BE2C (cell line): ENCODE measurements around the gene ADIPOR2.
"Not testable (repeated sequence)": the region's sequence is repeated elsewhere in the genome, so short reads cannot be mapped to it uniquely, and the experiment has no call there.

Experiments
- DNase-seq: peaks from one replicate; pipeline ENCODE4 v3.0.0-alpha.2; 2020
- H3K27me3 ChIP-seq: fragments of 250-450 bp; sonication (Bioruptor Pico); 2 replicates; pipeline ENCODE4 v1.5.1; 2020; ENCODE audit warnings: mild to moderate bottlenecking
- H3K36me3 ChIP-seq: fragments of 250-450 bp; sonication (Bioruptor Pico); 2 replicates; pipeline ENCODE4 v1.5.1; 2020; ENCODE audit warnings: mild to moderate bottlenecking
- H3K4me1 ChIP-seq: fragments of 250-450 bp; sonication (Bioruptor Pico); 2 replicates; pipeline ENCODE4 v1.5.1; 2020
- H3K4me3 ChIP-seq: 2 replicates; pipeline ENCODE4 v1.5.1; 2011; ENCODE audit warnings: low read depth, low read length
- H3K9me3 ChIP-seq: fragments of 250-450 bp; sonication (Bioruptor Pico); 2 replicates; pipeline ENCODE4 v1.5.1; 2020
- CTCF ChIP-seq: IDR thresholded peaks from 2 replicates; pipeline ENCODE4 v1.5.1; 2012; ENCODE audit warnings: mild to moderate bottlenecking, low read depth, low read length

ADIPOR2 gene

DNA sequence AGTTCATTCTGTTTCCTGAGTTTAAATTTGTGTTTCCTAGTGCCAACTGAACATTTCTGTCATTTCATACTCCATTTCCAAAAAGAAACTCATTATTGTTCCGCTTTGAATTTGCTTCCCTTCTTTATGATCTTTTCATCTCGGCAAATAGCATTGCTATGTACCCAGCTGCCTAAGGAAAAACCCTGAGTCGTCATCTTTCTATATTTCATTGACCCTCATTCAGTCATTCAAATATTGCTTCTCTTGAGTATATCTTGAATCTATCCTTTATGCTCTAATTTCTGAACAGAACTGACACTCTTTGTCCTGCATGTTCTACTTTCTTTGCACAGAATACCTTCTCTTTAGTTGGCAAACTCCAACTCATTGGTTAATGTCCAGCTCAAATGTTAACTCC lies 35.9 kb downstream of the ADIPOR2 start:
- peaks cover 4% of the 10 kb centered on the region; the same call in 1 of the 2 replicates for H3K36me3 ChIP-seq
- no peaks in the 10 kb centered on the region for H3K9me3 ChIP-seq
- DNase-seq, result no peak
- TF ChIP-seq CTCF, result no peak
- H3K27me3 ChIP-seq, result no peaks in the 10 kb centered on the region
- H3K4me3 ChIP-seq, result no peak overlapping the region
- no peaks in the 10 kb centered on the region for H3K4me1 ChIP-seq

DNA sequence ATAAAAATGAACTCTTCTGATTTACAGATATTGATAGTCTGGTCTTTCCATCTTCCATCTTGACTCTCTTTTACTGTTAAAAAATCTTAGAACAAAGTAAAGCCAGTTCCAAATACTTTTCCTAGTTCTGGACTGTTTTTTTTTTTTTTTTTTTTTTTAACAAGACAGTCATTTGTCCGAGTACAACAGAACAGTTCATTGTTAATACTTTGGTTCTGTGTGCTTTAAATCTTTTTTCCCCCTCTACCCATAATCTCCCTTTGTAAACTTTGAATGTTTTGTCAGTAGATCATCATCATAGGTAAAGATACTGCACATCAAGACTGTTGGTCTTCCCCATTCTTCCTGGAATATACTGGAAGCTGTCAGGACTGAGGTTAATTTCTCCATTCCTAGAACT lies 38.0 kb downstream of the ADIPOR2 start:
- Histone ChIP-seq H3K4me3 (no peak overlapping the region), H3K27me3 (no peaks in the 10 kb centered on the region), H3K36me3 (peaks cover 4% of the 10 kb centered on the region; the same call in 1 of the 2 replicates), H3K4me1 (no peaks in the 10 kb centered on the region), H3K9me3 (no peaks in the 10 kb centered on the region)
- DNase-seq, result no peak
- no peak for TF ChIP-seq CTCF

- no peak for DNase-seq
- Histone ChIP-seq H3K27me3 (no peaks in the 10 kb centered on the region), H3K4me1 (no peaks in the 10 kb centered on the region), H3K4me3 (no peak overlapping the region), H3K36me3 (peaks cover 4% of the 10 kb centered on the region; the same call in 1 of the 2 replicates), H3K9me3 (no peaks in the 10 kb centered on the region)
- TF ChIP-seq CTCF, result no peak
Observed at GRCh38 chr12:1731019-1731687, 40.3 kb downstream of the ADIPOR2 start.

DNA sequence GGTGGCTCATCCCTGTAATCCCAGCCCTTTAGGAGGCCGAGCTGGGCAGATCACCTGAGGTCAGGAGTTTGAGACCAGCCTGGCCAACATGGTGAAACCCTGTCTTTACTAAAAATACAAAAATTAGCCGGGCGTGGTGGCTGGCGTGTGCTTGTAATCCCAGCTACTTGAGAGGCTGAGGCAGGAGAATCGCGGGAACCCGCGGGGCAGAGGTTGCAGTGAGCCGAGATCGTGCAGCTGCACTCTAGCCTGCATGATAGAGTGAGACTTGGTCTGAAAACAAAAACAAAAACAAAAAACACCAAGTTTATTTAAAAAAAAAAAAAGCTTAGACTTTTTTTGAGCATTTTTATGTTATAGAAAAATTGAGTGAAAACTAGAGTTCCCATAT lies 40.8 kb downstream of the ADIPOR2 start:
- H3K36me3 ChIP-seq, H3K27me3 ChIP-seq, H3K4me1 ChIP-seq, DNase-seq, H3K4me3 ChIP-seq, H3K9me3 ChIP-seq: not testable (repeated sequence)

DNA sequence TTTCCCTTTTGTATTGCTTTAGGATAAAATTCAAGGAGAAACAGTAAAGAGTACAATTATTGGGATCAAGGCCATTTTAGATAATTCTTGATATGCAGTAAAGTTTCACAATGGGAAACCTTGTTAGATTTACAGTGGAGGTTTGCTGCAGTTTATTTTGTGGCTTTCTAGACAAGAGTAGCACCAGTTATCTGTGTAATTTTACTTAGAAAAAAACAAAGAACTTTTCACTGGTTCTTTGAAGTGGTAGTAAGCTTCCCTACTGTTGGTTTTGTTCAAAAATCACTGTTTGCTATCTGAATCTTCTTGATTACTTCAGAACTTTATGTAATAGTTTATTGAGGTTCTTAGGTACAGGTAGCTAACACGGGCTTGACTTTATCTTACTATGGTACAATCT lies 42.0 kb downstream of the ADIPOR2 start:
- H3K36me3 ChIP-seq, result peaks cover 4% of the 10 kb centered on the region; the same call in 1 of the 2 replicates
- no peak for DNase-seq
- no peaks in the 10 kb centered on the region for H3K9me3 ChIP-seq
- TF ChIP-seq CTCF, result no peak
- H3K4me1 ChIP-seq, result no peaks in the 10 kb centered on the region
- no peak overlapping the region for H3K4me3 ChIP-seq
- no peaks in the 10 kb centered on the region for H3K27me3 ChIP-seq

- not testable (repeated sequence) for H3K36me3 ChIP-seq, H3K4me3 ChIP-seq, H3K27me3 ChIP-seq, H3K9me3 ChIP-seq, DNase-seq, H3K4me1 ChIP-seq
Observed at GRCh38 chr12:1733712-1734111, 42.8 kb downstream of the ADIPOR2 start.

DNA sequence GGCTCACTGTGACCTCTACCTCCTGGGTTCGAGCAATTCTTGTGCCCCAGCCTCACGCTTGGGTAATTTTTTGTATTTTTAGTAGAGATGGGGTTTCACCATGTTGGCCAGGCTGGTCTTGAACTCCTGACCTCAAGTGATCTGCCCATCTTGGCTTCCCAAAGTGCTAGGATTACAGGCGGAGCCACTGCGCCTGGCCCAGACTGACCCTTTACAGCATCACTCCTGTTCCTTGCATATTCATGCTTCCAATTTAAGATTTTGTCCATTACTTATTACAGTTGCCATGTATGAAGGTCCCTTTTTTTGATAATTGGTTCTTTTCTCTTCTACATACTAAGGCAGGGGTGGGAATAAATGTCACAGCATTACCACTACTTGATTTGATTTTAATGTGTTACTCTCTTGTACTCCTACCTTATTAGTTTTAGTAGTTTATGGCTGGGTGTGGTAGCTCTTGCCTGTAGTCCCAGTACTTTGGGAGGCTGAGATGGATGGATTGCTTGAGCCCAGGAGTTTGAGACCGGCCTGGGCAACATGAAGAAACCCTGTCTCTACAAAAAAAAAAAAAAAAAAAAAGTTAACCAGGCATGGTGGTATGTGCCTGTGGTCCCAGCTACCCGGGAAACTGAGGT lies 46.9 kb downstream of the ADIPOR2 start:
- no peaks in the 10 kb centered on the region for H3K36me3 ChIP-seq
- no peak for DNase-seq
- H3K4me3 ChIP-seq, result no peak overlapping the region
- no peaks in the 10 kb centered on the region for H3K9me3 ChIP-seq
- TF ChIP-seq CTCF, result no peak
- H3K4me1 ChIP-seq, result peaks cover 8% of the 10 kb centered on the region
- no peaks in the 10 kb centered on the region for H3K27me3 ChIP-seq
